Breast epithelium (tissue), 3 donors: ENCODE measurements around the gene CYP3A7.
"Not testable (repeated sequence)": the region's sequence is repeated elsewhere in the genome, so short reads cannot be mapped to it uniquely, and the experiment has no call there.

ENCODE experiments used
- CTCF ChIP-seq, 3 donors: fragments of 450-650 bp; IDR thresholded peaks; one replicate each; pipeline ENCODE4 v1.5.1; 2016 to 2017; ENCODE audit warnings: antibody characterized with exemption in 3 of 3, mild to moderate bottlenecking in 3 of 3, moderate library complexity in 3 of 3
- POLR2A ChIP-seq: fragments of 450-650 bp; IDR thresholded peaks from one replicate; pipeline ENCODE4 v1.6.1; 2016; ENCODE audit warnings: antibody characterized with exemption, mild to moderate bottlenecking, moderate library complexity

DNA sequence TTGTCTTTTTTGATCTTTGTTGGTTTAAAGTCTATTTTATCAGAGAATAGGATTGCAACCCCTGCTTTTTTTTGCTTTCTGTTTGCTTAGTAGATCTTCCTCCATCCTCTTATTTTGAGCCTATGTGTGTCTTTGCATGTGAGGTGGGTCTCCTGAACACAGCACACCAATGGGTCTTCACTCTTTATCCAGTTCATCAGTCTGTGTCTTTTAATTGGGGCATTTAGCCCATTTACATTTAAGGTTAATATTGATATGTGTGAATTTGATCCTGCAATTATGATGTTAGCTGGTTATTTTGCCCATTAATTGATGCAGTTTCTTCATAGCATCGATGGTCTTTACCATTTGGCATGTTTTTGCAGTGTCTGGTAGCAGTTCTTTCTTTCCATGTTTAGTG lies 43.3 kb downstream of the CYP3A7 start:
- TF ChIP-seq CTCF (IDR thresholded peaks at IDR 0.05); POLR2A: not testable (repeated sequence)
